GM18867 (cell line): ENCODE measurements around the gene TRAF3.
A peak's percentile ranks its signal among the peaks of the same experiment; 100 is the strongest.
"Not testable (repeated sequence)": the region's sequence is repeated elsewhere in the genome, so short reads cannot be mapped to it uniquely, and the experiment has no call there.

Experiments used
- ATAC-seq: cut with Tn5 transposase; IDR thresholded peaks from one replicate; pipeline ENCODE4 v1.9.1; 2021; ENCODE audit warnings: mild to moderate bottlenecking, moderate library complexity; ENCODE audit not compliant: unreplicated experiment

The TRAF3 gene

DNA sequence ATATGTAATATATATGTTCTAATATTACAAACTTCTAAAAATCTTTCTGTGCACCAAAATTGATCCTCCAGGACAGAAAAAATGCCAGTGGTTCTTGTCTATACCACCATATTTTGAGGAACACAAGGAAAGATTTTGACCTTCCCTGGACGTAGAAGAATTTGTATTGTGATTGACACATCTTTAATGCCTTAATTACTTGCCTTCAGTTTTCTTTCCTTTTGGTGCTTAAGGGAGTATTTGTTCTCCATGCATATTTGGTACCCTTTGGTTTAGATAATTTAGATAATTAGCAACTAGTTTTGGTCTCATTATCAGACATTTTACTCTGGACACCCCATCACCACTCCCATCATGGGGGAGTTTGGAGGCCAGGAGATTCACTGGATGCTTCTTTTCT, 27.6 kb downstream of the TRAF3 start:
- no peak for ATAC-seq

DNA sequence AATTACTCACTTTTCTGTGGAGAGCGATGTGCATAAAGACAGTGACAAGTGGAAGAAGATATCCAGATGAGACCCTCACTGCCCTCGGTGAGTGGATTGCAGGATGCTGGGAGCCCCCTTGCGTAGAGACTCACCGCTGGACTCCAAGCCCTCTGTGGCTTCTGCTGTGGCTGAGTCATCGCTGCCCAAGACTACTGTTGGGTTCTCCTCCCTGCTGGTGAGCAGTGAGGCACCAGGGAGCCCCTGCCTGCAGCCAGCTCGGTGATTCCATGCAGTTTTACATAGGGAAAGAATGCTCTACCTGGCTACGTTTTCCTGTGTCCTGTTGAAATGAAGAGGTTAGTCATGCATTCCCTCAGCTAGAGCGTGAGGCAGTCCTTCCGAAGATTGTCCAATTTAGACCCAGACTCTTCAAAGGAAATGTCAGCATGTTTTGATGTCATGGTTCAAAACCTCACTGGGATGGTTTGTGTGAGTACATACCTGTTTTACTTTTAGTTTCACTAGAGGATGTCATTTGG, 28.2 kb downstream of the TRAF3 start:
- ATAC-seq: peak; percentile 49

DNA sequence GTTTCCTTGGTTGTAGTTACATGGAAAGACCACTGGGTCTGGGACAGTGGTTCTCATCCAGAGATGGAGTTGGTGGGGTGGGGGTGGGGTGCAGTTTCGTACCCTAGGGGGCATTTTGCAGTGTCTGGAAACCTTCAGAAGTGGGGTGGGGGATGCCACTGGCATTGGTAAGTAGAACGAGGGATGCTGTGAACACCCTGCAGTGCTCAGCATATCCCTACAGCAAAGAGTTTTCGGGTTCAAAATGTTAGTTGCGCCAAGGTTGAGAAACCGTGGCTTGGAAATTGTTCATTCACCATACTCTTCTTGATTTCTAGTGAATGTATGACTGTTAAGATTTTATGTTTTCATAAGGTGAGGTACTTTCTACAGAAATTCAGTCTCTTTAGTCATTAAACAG, 28.7 kb downstream of the TRAF3 start:
- no peak for ATAC-seq

DNA sequence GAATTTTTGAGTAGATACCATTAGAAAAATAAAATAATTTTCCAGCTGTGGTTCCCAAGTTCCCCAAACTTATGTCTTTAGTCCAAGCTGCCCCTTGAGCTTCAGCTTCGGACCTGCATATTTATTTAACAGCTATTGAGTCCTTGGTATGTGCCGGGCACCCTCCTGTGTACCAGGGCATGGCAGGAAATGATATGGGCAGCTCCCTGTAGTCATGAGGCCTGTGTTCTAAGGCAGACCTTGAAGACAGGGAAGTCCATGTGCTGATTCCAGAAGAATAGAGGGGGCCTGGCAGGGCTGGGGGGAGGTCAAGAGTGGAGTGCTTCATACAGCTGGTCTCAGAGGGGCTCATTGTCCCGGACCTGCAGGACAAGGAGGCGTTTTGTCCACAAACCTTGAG, 29.2 kb downstream of the TRAF3 start:
- no peak for ATAC-seq

DNA sequence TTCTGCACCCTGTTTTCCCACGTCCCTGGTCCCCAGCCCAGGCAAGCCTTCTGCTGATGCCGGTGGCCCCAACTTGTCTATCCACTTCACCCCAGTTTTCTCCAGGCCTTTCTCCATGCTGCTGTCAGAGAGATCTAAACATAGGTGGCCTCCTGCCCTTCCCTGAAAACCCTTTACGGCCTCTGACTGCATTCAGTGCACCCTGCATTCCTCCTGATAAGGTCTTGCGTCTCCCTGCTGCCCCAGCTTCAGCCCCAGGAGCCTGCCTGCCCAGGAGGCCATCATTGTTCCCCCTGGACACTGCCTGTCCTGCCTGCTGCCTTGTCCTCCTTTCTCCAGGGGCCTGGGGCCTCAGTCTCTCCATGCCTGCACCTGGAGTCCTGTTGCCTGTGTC, 29.8 kb downstream of the TRAF3 start:
- ATAC-seq: no peak

DNA sequence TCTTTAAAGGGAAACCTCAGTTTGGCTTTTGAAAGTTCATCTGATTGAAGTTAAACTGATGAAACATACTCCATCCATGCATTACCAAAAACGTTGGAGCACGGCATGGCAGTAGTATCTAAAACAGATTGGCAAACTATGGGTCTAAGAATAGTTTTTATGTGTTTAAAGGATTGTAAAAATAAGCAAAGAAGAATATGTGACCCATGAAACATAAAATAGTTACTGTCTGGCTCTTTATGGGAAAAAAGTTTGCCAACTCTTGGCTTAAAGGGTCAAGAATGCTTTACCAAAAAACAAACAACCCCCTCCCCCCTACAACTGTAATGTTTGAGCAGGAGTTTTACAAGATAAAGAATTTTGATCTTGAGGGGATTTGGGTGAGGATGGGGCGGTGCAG, 32.6 kb downstream of the TRAF3 start:
- ATAC-seq: no peak

DNA sequence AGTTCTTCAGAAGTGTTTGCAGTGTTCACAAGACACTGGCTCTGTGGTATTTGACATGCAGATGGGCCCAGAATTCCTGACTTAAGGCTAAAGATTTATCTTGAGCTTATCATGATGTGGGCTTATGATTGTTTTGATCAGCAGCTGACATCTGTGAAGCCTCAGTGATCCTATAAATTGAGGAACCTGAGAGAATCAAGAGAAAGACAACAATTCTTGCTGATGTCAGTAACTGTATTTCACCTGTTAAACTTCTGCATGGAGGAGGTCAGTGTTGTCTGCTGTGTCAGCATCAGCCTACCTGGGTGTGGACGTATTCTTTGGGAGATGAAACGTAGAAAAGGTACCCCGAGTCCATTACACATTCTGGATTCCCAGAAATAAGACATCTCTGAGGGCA, 33.3 kb downstream of the TRAF3 start:
- no peak for ATAC-seq

DNA sequence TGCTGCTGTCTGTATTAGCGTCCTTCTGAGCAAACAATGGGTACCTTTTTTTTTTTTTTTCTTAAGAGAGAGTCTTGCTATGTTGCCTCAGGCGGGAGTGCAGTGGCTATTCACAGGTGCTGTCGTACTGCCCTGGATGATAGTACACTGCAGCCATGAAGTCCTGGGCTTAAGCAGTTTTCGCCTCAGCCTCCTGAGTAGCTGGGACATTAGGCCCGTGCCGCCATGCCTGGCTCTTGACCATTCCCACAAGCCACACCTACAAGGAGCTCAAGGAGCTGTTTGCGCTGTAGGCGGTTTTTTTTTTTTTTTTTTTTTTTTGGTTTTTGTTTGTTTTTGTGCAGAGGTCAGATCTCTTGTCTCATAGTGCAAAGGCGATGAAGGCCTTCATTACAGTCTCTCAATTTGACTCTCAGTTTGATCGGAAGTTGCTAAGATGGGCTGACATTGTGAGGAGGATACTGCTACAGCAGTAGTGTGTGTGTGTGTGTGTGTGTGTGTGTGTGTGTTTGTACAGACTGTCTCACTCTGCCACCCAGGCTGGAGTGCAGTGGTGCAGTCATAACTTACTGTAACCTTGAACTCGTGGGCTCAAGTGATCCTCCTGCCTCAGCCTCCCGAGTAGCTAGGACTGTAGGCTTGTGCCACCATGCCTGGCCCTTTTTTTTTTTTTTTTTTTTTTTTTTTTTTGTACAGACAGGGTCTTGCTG, 34.2 kb downstream of the TRAF3 start:
- no peak for ATAC-seq

DNA sequence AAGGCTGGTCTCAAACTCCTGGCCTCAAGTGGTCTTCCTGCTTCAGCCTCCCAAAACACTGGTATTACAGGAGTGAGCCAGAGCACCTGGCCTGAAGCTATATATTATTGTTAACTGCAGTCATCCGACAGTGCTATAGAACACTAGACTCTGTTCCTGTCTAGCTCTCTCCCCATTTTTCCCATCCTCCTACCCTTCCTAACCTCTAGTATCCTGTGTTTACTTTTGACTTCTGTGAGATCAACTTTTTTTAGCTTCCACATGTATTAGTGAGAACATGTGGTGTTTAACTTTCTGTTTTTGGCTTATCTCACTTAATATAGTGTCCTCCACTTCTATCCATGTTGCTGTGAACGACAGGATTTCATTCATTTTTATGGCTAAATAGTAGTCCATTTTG, 34.7 kb downstream of the TRAF3 start:
- no peak for ATAC-seq

DNA sequence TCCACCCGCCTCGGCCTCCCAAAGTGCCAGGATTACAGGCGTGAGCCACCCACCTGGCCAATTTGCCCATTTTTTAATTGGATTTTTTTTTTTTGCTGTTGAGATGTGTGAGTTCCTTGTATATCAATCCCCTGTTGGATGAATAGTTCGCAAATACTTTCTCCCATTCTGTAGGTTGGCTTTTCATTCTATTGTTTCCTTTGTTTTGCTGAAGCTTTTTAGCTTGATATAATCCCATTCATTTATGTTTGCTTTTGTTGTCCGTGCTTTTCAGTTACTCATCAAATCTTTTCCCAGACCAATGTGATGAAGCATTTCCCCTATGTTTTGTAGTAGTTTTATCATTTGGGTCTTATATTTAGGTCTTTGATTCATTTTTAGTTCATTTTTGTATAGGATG, 36.4 kb downstream of the TRAF3 start:
- ATAC-seq: no peak

DNA sequence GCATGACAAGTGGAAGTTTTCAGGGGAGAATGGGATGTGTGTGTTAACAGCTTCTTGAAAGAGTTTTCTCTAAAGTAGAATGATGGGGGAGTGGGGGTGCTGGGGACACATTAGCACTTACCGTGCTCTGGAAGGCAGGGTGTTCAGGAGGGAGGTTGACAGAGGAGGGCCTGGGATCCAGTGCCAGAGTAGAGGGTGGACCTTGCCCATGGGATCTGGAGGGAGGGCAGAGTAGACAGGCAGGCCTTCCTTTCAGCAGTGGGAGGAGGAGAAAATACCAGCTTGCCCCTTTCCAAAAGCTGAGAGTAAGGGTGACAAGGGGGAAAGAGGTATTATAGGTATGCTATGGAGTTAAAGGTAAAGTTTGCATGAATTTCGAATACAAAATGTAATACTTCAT, 40.1 kb downstream of the TRAF3 start:
- no peak for ATAC-seq

DNA sequence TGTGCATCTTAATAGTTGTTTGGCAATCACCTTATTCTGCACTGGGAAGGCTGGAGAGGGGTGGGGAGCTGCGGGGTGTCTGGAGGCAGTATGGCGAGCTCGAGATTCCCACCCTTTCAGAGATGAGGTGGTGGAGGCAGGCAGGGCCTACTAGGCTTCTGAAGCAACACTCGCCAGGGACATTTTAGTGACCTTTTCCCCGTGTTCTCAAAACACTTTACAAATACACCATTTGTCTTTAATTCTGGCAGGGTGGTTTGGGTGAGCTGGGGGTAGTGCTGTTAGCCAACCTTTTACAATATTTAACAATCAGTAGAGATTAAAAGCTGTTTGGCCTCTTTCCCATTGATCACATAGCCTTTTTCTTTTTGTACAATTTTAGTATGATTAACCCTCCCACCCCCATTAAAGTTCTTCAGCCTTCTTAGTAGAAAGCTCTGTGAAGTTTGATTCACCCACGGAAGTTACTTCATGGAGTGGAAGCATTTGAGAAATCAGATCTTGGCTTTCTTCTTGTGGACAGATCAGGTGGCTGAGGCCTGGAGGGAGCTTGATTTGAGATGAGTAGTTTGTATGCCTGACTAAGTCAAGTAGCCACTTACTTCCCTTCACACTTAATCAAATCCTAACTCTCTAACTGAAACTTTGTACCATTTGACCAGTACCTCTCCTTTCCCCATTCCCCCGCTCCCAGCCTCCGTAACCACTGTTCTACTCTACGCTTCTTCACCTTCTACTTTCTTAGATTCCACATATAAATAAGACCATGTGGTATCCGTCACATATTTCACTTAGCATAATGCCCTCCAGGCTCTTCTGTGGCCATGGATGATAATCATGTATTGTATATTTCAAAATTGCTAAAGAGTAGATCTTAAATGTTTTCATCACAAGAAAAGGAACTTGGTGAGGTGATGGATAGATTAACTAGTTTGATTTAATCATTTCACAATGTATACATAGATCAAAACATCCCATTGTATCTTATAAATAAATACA, 41.0 kb downstream of the TRAF3 start:
- ATAC-seq: no peak

DNA sequence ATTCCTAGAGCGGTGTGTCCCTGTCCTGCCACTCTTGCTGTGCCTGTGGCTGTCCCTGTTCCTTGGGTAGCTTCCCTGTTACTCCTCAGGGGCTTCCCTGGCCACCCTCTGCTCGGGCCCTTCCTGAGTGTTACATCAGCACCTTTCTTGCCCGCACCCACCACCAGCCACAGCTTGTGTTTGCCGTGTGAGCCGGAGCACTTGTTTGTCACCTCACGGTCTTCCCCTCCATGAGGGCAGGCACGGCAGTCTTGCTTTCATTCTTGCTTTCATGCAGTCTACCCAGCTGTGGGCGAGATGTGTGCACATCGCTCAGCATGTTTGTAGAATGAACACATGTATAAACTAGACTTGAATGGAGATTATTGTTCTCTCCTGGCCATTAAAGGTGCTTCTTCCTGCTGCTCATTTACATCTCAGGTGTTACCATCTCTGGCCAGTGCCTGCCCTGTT, 42.0 kb downstream of the TRAF3 start:
- peak; percentile 69 for ATAC-seq

DNA sequence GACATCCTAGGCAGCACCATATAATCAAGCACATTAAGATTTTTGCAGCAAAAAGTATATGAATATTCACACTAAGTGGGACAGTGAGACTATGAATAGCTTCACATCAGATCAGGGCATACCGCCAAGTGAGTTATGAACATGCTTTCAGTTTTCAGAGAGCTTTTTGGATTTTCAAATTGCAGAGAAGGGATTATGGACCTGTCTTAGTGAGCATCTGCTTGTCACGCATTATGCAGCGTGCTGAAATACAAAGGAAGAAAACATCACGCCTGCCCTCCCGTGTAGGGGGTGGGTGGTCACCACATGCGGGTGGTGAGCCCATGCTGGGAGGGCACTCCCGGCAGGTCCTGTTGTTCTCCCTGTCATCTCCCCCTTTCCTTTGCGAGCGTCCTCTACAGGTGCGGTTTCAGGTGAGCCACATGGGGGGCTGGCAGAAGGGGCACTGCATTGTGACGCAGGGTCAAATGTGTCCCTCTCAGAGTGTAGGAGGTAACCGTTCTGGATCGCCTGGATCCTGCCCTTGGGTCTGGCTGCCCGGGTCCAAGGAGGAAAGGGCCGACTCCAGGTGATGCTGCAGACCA, 42.6 kb downstream of the TRAF3 start:
- peak; percentile 11 for ATAC-seq

DNA sequence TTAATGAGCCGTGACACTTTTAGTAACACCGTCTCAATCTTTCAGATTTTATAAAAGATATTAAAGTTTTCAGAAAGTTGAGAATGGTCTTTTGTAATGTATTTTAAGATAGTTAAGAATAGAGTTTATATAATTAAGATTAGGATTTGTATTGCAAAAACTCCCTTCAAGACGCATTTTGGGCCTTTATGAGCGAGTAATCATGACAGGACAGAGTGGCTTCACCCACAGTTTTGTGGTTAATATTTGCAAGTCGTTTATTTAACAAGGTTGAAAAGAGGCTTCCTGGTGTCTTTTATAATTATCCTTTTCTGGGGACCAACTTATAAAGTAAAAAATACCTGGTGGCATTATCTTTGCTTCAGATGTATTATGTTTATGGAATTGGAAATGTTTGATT, 44.0 kb downstream of the TRAF3 start:
- no peak for ATAC-seq

DNA sequence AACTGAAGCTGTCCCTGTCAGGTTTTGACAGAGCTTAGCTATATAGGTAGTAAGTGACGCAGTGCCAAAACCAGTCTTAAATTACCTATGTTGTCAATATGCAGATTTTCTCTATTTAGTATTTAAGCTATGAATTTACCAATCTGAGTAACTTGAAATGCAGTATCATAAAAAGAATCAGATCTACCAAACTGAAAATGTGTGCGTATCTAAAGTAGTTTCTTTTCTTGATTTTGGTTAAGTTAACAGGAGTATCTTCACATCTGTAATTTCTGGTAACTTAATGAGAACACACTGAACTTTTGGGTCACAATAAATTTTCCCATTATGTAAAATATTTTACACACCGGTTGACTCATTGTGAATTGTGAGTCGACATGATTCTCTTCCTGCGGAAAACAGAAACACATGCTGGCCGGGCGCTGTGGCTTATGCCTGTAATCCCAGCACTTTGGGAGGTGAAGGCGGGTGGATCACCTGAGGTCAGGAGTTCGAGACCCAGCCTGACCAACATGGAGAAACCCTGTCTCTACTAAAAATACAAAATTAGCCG, 45.1 kb downstream of the TRAF3 start:
- no peak for ATAC-seq

DNA sequence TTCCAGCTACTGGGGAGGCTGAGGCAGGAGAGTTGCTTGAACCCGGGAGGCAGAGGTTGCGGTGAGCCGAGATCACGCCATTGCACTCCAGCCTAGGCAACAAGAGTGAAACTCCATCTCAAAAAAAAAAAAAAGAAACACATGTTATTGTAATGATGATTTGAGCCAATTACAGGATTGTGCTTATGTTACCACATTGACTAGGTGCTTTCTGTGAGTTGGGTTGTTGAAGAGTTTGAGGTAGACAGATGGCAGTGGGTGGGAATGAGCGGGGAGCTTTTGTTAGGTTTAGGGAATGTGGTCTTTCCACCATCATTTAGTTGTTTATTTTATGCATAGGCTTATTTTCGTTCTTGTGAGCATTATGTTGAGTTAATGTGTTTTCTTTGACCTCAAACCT, 45.6 kb downstream of the TRAF3 start:
- not testable (repeated sequence) for ATAC-seq

DNA sequence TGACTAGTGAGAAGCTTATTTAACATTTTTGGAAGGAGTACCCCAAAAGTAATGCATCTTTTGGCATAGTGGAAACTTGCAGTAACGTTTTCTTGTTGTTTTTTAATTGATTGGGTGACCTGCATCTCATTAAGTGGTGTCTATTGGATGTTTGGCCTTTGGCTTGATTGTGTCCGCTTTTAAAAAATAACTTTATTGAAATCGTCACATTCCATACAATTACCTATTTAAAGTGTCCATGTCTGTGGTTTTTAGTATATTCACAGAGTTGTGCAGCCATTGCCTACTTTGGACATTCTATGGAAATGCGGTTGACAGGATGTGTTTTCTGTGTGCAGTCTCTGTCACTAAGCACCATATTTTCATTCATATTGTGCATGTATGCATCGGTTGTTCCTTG, 46.3 kb downstream of the TRAF3 start:
- ATAC-seq: no peak

DNA sequence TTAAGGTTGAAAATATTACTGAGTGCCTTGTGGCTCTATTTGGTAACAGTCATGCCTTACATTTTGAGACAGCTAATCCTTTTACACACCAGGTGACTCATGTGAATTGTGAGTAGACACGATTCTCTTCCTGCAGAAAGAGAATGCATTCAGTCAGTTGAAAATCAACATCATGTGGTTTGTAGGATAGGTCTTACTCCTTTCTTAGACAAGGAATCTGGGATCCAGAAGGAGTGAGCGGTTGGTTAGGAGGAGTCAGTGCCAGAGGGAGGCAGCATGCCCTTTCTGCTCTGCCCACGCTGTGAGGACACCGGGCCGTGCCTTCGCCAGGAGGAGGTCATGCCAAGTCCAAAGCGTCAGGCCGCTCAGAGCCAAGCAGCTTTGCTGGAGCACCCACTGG, 47.6 kb downstream of the TRAF3 start:
- ATAC-seq: no peak

DNA sequence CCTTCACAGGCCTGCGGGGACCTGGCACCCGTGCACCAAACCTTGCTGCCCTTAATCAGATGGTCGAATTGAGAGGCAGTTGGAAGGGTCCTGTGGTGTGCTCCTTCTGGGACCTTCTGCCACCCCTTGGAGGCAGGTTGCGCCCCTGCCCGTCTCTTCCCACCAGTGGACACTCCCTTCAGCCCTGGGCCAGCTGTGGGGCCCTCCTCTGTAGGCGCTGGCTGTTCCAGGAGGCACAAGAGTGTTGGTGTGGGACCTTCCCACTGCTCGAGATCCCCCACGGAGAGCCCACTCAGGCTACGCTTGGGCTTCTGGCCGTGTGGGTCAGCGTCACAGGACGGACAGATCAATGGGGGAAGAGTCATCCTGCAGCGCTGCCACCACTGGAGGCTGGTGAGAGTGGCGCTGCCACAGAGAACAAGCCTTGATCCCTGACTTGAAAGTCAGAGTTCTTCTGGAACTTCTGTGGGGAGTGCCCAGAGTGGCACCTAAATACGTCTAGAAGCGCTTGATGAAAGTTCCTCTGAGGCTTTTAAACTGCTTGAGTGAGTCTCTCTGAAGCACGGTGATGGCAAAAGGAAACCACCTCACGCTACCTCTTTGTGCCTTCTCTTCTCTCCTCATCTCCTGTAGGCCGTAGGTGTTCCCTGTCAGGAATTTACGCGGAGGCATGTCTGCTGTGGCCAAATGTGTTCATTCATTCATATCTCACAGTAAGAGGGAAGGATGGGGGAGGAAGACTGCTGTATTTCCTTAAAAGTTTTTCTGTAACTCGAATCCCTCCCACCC, 48.3 kb downstream of the TRAF3 start:
- ATAC-seq: no peak
